Measurements from ENCODE around the gene ZNF256. TPM values are rescaled to one million over a fixed set of nuclear protein-coding genes. Genes with fewer than 3 reads are reported as not detected.

ZNF256 gene
- total and polyA plus RNA-seq, 9 of the 15 experiments (the other 6 are each of a cell fraction or from before 2014, with no cell fraction given), result 0.07 to 0.36 (median 0.21) TPM; not detected in 1

- TF ChIP-seq, protein P1, sequence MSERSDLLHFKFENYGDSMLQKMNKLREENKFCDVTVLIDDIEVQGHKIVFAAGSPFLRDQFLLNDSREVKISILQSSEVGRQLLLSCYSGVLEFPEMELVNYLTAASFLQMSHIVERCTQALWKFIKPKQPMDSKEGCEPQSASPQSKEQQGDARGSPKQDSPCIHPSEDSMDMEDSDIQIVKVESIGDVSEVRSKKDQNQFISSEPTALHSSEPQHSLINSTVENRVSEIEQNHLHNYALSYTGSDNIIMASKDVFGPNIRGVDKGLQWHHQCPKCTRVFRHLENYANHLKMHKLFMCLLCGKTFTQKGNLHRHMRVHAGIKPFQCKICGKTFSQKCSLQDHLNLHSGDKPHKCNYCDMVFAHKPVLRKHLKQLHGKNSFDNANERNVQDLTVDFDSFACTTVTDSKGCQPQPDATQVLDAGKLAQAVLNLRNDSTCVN (CRISPR knock-in tag; IDR thresholded peaks at IDR 0.05), result no peak
- TF ChIP-seq, protein P2, sequence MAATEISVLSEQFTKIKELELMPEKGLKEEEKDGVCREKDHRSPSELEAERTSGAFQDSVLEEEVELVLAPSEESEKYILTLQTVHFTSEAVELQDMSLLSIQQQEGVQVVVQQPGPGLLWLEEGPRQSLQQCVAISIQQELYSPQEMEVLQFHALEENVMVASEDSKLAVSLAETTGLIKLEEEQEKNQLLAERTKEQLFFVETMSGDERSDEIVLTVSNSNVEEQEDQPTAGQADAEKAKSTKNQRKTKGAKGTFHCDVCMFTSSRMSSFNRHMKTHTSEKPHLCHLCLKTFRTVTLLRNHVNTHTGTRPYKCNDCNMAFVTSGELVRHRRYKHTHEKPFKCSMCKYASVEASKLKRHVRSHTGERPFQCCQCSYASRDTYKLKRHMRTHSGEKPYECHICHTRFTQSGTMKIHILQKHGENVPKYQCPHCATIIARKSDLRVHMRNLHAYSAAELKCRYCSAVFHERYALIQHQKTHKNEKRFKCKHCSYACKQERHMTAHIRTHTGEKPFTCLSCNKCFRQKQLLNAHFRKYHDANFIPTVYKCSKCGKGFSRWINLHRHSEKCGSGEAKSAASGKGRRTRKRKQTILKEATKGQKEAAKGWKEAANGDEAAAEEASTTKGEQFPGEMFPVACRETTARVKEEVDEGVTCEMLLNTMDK (IDR thresholded peaks at IDR 0.05; ENCODE audit: borderline replicate concordance, insufficient read depth, low read depth, low read length, poor library complexity, severe bottlenecking), result peak; percentile 25
- TF ChIP-seq PHF21A (IDR thresholded peaks at IDR 0.05; ENCODE audit: borderline replicate concordance, low read depth), result no peak
- TF ChIP-seq KAT7 (CRISPR knock-in tag; IDR thresholded peaks at IDR 0.05; ENCODE audit: borderline replicate concordance), result no peak
- no peak for TF ChIP-seq ZNF445 (CRISPR knock-in tag; IDR thresholded peaks at IDR 0.05; ENCODE audit: low read depth)
- no peak for TF ChIP-seq TFAM (CRISPR knock-in tag; conservative IDR thresholded peaks at IDR 0.05)
- TF ChIP-seq, protein P3, sequence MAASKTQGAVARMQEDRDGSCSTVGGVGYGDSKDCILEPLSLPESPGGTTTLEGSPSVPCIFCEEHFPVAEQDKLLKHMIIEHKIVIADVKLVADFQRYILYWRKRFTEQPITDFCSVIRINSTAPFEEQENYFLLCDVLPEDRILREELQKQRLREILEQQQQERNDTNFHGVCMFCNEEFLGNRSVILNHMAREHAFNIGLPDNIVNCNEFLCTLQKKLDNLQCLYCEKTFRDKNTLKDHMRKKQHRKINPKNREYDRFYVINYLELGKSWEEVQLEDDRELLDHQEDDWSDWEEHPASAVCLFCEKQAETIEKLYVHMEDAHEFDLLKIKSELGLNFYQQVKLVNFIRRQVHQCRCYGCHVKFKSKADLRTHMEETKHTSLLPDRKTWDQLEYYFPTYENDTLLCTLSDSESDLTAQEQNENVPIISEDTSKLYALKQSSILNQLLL (CRISPR knock-in tag; IDR thresholded peaks at IDR 0.05; ENCODE audit: borderline replicate concordance), result no peak
- TF ChIP-seq POLR2G (IDR thresholded peaks at IDR 0.05; ENCODE audit: low read depth, low read length), result no peak
- TF ChIP-seq ZBTB33 (CRISPR knock-in tag; IDR thresholded peaks at IDR 0.05), result peak; percentile 50; the same call in 1 of the 2 replicates
- peak; percentile 54; the same call in 1 of the 2 replicates for TF ChIP-seq GABPA (tag; conservative IDR thresholded peaks at IDR 0.05; ENCODE audit: low read depth)
- no peak for TF ChIP-seq ADNP (tag; IDR thresholded peaks at IDR 0.05)
- TF ChIP-seq TBL1XR1 (IDR thresholded peaks at IDR 0.05; ENCODE audit: low read length in 2 of 2), result no peak
- TF ChIP-seq PBX2 (CRISPR knock-in tag; IDR thresholded peaks at IDR 0.05; ENCODE audit: low read depth), result no peak
- no peak for TF ChIP-seq PBX2 (tag; conservative IDR thresholded peaks at IDR 0.05; ENCODE audit: low read depth)
Observed at GRCh38 chr19:57947419-57948134, at the start of gene ZNF256 (continued).

Measured in K562 (cell line).